AML-193 (cell line): ENCODE data around the gene TUBGCP6.
A peak's percentile ranks its signal among the peaks of the same experiment; 100 is the strongest.
"Not testable (repeated sequence)": the region's sequence is repeated elsewhere in the genome, so short reads cannot be mapped to it uniquely, and the experiment has no call there.

Source experiments
- DNase-seq, 2 experiments: peaks; one replicate each; lab custom pipeline; 2025; lab: John Stamatoyannopoulos, UW

The TUBGCP6 gene

DNA sequence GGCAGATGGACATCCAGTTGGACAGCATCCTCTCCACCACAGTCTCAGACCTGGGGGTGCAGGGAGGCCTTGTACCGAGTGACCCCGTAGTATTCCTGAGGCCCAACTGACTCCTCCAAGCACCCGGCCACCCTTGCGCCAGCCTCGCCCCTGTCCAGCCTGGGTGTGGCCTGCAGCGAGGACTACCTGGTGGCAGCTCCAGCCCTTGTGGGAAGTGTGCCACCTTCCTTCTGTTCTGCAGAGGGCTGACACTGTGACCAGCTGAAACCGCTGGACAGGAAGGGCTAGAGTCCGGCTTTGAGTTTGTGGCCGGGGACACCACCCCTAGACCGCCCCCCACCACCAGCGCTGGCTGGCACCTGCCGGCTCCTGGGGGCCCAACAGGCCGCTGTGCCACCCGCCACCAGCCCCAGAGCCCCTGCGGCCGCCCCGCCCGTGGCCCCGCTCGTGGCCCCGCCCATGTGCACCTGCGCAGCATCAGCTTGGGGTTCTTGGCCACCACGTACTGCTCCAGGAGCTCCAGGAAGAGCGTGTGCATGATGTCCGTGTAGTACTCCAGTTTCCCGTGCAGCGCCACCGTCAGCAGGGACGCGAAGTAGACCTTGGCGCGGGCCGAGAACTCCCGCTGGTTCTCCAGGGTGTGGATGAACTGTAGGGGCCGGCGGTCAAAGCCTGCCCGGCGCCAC lies 35.3 kb upstream of the TUBGCP6 start:
- DNase-seq: no peak

- no peak for DNase-seq
Observed at GRCh38 chr22:50278956-50279619, 34.3 kb upstream of the TUBGCP6 start.

- DNase-seq: no peak
Observed at GRCh38 chr22:50278461-50278860, 33.6 kb upstream of the TUBGCP6 start.

DNA sequence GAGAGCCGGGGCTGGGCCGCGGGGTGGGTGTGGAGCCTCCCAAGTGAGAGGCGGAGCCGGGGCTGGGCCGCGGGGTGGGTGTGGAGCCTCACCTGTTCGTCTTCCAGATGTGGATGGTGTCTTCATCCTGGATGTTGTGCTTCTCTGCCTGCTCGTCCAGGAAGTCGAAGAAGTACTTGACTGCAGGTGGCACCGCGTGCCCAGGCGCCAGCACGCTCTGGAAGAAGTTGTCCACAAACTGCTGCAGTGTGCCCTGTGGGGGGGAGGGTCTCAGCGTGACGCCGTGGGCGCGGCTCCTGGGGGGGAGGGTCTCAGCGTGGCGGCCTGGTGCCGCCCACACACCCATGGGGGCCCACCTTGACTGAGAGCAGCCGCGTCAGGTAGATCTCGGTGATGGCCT lies 32.9 kb upstream of the TUBGCP6 start:
- DNase-seq: no peak

DNA sequence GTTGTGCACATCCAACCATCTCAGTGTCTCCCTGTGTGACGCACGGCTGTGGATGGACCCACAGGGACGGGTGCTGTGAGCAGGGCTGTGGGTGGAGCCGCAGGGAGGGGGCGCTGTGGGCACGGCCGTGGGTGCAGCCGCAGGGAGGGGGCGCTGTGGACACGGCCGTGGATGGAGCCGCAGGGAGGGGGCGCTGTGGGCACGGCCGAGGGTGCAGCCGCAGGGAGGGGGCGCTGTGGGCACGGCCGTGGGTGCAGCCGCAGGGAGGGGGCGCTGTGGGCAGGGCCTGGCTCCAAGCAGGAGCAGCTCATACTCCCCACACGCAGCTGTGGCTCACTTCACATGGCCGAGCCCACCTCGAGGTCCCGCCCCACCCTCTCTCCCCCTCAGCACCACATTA lies 31.3 kb upstream of the TUBGCP6 start:
- DNase-seq: peak in 1 of 2 experiments; percentile 5

DNA sequence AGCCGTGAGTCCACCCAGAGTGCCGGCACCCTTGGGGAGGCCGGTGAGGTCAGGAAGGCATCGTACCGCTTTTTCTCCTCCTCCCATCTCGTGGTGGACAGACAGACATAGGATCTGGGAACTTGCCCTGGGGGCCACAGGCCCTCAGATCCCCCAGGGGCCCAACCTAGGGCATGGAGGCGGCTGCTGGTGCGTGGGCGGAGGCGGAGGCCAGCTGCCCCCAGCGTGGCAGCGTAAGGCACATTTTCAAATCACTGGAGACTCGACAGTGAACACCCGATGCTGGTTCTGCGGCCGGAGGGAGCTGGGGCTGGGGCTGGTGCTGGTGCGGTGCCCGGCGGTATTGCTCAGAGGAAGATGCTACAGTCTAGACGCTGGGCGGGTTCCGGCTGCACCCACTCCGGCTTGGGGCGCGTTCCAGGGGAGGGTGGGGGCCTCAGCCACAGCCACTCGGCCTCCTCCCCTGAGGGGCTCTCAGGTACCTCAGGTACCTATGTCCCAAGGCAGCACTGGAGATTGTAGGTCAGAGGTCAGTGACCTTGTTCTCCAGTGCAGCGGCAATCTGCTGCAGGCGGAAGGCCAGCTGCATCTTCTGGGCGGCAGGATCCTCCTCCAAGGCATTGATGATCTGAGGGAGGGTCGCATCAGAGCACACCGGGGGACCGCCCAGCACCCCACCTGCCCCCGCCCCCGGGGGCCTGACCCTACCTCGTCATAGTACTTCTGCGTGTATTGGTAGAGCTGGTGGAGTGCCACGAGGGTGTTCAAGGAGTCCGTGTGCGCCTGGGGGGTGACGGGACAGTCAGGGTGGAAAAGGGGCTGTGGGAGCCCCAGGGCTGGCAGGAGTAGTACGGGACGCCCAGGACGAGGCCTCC lies 30.6 kb upstream of the TUBGCP6 start:
- DNase-seq: no peak

GRCh38 chr22:50274771-50275170 lies 29.9 kb upstream of the TUBGCP6 start:
- no peak for DNase-seq

DNA sequence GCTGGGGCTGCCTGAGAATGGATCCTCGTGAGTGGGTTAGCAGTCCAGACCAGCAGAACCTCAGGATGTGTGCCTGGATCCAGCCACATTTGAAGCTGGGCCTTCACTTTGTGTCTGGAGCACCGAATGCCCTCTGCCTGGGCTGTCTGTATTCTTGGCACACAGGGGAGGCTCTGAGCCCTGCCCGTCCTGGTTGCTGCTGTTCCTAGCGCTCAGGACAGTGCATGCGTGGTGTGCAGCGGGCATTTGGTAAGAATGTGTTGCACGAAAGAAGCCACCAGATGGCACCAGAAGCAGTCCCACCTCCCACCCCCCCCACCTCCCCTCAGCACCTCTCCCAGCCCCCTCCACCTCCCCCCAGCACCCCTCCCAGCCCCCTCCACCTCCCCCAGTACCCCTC lies 29.5 kb upstream of the TUBGCP6 start:
- peak; percentile 55 to 61 for DNase-seq

DNA sequence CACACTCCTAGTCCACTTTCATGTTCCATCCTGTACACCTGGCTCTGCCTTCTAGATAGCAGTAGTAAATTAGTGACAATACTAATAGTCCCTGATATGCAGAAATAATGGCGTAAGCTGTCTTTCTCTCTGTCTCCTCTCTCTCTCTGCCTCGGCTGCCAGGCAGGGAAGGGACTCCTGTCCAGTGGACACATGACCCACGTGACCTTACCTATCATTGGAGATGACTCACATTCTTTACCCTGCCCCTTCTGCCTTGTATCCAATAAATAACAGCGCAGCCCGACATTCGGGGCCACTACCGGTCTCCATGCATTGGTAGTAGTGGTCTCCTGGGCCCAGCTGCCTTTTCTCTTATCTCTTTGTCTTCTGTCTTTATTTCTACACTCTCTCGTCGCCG lies 29.0 kb upstream of the TUBGCP6 start:
- not testable (repeated sequence) for DNase-seq

DNA sequence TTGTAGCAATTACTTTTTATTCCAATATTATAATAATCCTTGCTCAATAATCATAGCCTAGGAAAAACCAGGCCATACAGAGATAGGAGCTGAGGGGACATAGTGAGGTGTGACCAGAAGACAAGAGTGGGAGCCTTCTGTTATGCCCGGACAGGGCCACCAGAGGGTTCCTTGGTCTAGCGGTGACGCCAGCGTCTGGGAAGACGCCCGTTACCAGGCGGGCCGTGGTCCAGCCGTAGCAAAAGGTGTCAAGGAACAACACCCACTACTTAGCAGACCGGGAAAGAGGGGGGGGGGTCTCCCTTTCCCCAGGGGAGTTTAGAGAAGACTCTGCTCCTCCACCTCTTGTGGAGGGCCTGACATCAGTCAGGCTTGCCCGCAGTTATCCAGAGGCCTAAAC lies 28.5 kb upstream of the TUBGCP6 start:
- not testable (repeated sequence) for DNase-seq

GRCh38 chr22:50272044-50272802 lies 27.4 kb upstream of the TUBGCP6 start:
- DNase-seq: no peak

- no peak for DNase-seq
Observed at GRCh38 chr22:50271519-50271970, 26.7 kb upstream of the TUBGCP6 start.

- DNase-seq: peak; percentile 26 to 56
Observed at GRCh38 chr22:50270666-50271394, 26.0 kb upstream of the TUBGCP6 start.

- no peak for DNase-seq
Observed at GRCh38 chr22:50269970-50270665, 25.3 kb upstream of the TUBGCP6 start, which contains the start of gene MAPK11. Gene MAPK11 (minus strand): TSS chr22:50270380. CDS start chr22:50270292, 88 bp downstream.

DNA sequence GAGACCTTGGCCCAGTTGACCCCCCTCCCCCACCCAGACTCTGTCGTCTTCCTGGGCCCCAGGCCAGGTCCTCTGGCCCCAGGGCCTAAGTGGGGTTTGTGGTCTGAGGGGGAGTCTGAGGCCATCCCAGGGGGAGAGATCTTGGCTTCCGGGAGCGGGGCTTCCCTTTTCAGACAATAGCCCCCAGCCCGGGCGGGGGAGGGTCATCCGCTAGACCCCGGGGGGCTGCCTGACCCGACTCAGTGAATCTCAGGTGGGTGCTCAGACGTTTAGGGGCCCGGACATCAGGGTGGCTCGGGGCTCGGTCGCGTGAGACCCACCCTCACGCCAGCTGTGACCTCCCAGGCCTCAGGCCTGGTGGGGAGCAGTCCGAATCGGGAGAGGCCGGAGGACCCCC lies 24.7 kb upstream of the TUBGCP6 start:
- DNase-seq: no peak

DNA sequence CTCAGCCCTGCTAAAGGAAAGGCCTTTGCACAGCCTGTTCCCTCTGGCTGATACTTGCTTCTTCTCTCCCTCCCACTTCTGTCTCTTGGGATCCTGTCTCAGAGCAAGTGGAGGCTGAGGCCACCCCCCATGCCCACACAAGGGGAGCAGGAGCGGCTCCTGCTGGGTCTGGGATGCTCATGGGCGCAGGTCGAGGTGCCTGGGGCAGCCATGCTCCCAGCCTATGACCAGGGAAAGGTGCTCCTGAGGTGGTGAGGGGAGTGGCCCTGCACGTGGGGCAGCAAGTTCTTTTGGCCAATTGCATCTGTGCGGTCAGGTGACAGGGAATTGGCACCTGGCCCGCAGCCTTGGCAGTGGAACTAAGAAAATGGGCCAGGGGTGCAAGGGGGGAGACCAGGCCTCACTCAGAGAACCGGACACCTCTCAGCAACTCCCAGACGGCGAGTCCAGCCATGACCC lies 23.9 kb upstream of the TUBGCP6 start:
- no peak for DNase-seq

DNA sequence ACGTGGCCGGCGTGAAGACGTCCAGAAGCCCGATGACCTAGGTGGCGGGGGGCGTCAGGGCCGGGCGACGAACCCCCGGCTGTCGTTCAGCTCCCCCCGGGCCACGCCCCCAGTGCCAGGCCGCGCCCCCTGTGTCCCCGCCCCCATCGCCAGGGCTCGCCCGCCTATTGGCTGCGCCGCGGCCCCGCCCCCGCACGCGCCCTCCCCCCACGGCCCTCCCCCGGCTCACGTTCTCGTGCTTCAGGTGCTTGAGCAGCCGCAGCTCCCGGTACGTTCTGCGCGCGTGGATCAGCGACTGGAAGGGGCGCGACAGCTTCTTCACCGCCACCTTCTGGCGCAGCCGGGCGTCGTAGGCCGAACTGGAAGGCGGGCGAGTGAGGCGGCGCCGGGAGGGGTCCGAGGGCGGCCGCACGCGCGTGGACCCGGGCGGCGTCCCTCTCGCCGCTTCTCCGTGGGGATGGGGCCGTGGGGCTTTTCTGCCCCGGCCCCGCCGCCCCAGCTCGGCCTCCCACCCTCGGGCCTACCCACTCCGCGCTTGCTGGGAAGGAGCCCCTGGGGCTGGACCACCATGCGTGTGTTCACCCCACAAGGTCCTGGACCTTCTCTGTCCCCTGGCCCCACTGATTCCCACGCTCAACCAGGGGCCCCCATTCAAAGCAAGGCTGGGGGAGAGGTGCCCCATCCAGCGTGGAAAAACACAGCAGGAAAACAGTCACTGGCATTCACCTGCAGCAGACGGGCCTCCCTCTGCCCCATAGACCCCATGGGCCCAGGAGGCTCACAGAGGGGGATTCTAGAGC lies 23.0 kb upstream of the TUBGCP6 start:
- DNase-seq: no peak

GRCh38 chr22:50266994-50267393 lies 22.2 kb upstream of the TUBGCP6 start:
- DNase-seq: no peak

DNA sequence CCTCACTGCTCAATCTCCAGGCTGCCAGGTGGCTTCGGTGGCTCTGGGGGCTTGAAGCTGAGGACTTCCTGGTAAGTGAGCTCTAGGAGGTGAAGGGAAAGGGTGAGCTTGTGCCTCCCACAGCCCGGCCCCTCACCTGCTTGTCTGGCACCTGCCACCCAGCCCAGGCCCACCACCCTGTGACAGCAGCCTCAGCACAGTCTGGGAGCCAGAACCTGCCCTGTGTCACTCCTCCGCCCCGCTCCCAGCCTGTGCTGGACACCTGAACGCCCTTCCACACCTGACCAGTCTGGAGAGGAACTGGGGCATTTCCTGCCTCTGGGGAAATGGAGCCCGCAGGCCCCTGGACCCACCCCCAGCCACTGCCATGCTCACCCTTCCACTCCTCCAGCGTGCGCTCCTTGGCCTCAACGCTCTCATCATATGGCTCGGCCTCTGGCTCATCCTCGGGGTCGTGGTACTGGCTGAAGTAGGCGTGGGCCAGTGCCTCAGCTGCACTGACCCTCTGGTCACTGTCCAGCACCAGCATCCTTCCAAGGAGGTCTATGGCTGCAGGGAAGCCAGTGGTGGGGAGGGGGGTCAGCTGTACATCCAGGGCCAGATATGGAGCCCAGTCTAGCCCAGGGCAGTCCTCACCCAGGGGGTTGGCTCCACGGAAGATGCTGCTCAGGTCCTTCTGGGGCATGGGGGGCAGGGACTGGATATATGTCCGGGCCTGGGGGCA lies 20.3 kb upstream of the TUBGCP6 start:
- no peak for DNase-seq
